ENCODE data around the gene GARIN5A.
"Not testable (repeated sequence)": the region's sequence is repeated elsewhere in the genome, so short reads cannot be mapped to it uniquely, and the experiment has no call there.

Gene GARIN5A

GRCh38 chr19:50486823-50487515, 10.3 kb upstream of the GARIN5A start:
- DNase-seq, result no peak

GRCh38 chr19:50485284-50485955, 8.8 kb upstream of the GARIN5A start:
- no peak for DNase-seq

- DNase-seq, result no peak
Observed at GRCh38 chr19:50482916-50483315, 6.3 kb upstream of the GARIN5A start.

- no peak for DNase-seq
Observed at GRCh38 chr19:50482271-50482855, 5.7 kb upstream of the GARIN5A start.

- DNase-seq, result no peak
Observed at GRCh38 chr19:50481351-50482149, 4.9 kb upstream of the GARIN5A start.

GRCh38 chr19:50480281-50481111, 3.8 kb upstream of the GARIN5A start:
- no peak for DNase-seq

GRCh38 chr19:50479761-50480251, 3.2 kb upstream of the GARIN5A start:
- DNase-seq, result no peak

- DNase-seq, result no peak
Observed at GRCh38 chr19:50478901-50479715, 2.5 kb upstream of the GARIN5A start.

GRCh38 chr19:50477751-50478515, 1.3 kb upstream of the GARIN5A start:
- no peak for DNase-seq

- no peak for DNase-seq
Observed at GRCh38 chr19:50476907-50477238, 225 bp upstream of the GARIN5A start.

- no peak for DNase-seq
Observed at GRCh38 chr19:50475736-50476223, 868 bp downstream of the GARIN5A start.

- no peak for DNase-seq
Observed at GRCh38 chr19:50475101-50475568, 1.5 kb downstream of the GARIN5A start.

GRCh38 chr19:50473336-50473735, 3.3 kb downstream of the GARIN5A start:
- DNase-seq, result not testable (repeated sequence)

- no peak for DNase-seq
Observed at GRCh38 chr19:50468818-50469217, 7.8 kb downstream of the GARIN5A start.

- no peak for DNase-seq
Observed at GRCh38 chr19:50467566-50467965, 9.1 kb downstream of the GARIN5A start.

- no peak for DNase-seq
Observed at GRCh38 chr19:50466706-50467039, 10.0 kb downstream of the GARIN5A start.

GRCh38 chr19:50465986-50466705, 10.5 kb downstream of the GARIN5A start:
- DNase-seq, result no peak

GRCh38 chr19:50465000-50465399, 11.6 kb downstream of the GARIN5A start:
- DNase-seq, result no peak

- no peak for DNase-seq
Observed at GRCh38 chr19:50464348-50464747, 12.3 kb downstream of the GARIN5A start.

GRCh38 chr19:50462970-50463369, 13.7 kb downstream of the GARIN5A start:
- DNase-seq, result no peak
